ENCODE measurements around the gene CELF4. TPM values are rescaled to one million over a fixed set of nuclear protein-coding genes. Genes with fewer than 3 reads are reported as not detected.
A peak's percentile ranks its signal among the peaks of the same experiment; 100 is the strongest.

CELF4 gene
- polyA plus RNA-seq, 1 donor (not counting 4 experiments of a cell fraction or from before 2014, with no cell fraction given), result not detected

- Histone ChIP-seq H3K9me1 (ENCODE audit: control insufficient read depth, extremely low read depth, insufficient read depth, low read length) (no peaks in the 10 kb centered on the region), H3K4me2 (ENCODE audit: control insufficient read depth, extremely low read depth, insufficient read depth, low read depth, low read length) (peak overlapping the region; percentile 39), H3K79me2 (ENCODE audit: control insufficient read depth, insufficient read depth, low read length) (no peaks in the 10 kb centered on the region), H3K4me3 (ENCODE audit: control insufficient read depth in 2 of 3, extremely low read depth in 1 of 3, insufficient read depth in 2 of 3, low read depth in 1 of 3, low read length in 3 of 3) (no peak overlapping the region), H2AFZ (ENCODE audit: control insufficient read depth, low read length) (no peak overlapping the region), H3K4me1 (ENCODE audit: control insufficient read depth, extremely low read depth, insufficient read depth, low read length) (peaks cover 11% of the 10 kb centered on the region), H3K27ac (ENCODE audit: control insufficient read depth, insufficient read depth, low read length) (no peak overlapping the region), H4K20me1 (ENCODE audit: control insufficient read depth, extremely low read depth, insufficient read depth, low read length) (no peaks in the 10 kb centered on the region), H3K36me3 (ENCODE audit: control insufficient read depth in 2 of 2, extremely low read depth in 1 of 2, insufficient read depth in 2 of 2, low read length in 2 of 2) (no peaks in the 10 kb centered on the region), H3K9me3 (ENCODE audit: control insufficient read depth, low read depth, low read length) (no peaks in the 10 kb centered on the region), H3K9ac (ENCODE audit: control insufficient read depth, extremely low read depth, insufficient read depth, low read length) (no peak overlapping the region), H3K27me3 (ENCODE audit: control insufficient read depth, extremely low read depth, insufficient read depth, low read length) (no peaks in the 10 kb centered on the region)
- DNase-seq (ENCODE audit: low read depth, low spot score), result no peak
- TF ChIP-seq CTCF (optimal IDR thresholded peaks at IDR 0.05 in 1 of 3, IDR thresholded peaks at IDR 0.05 in 1 of 3, conservative IDR thresholded peaks at IDR 0.05 in 1 of 3; ENCODE audit: extremely low read depth in 1 of 3, insufficient read depth in 2 of 3, low read length in 3 of 3) (no peak), EZH2 (IDR thresholded peaks at IDR 0.05; ENCODE audit: low read length) (no peak)
- peak; percentile 26 for FAIRE-seq
- dilution Hi-C loops (cut with MboI; ENCODE audit: extremely low pct_ligation_motif_present, low sequenced_read_pairs), result no loop called here
Measured at GRCh38 chr18:37435996-37436395, 129.6 kb downstream of the CELF4 start.

- no peak overlapping the region for H3K9ac ChIP-seq (ENCODE audit: control insufficient read depth, extremely low read depth, insufficient read depth, low read length)
- dilution Hi-C loops (cut with MboI; ENCODE audit: extremely low pct_ligation_motif_present, low sequenced_read_pairs), result no loop called here
- no peak overlapping the region for H3K4me3 ChIP-seq (ENCODE audit: control insufficient read depth in 2 of 3, extremely low read depth in 1 of 3, insufficient read depth in 2 of 3, low read depth in 1 of 3, low read length in 3 of 3)
- H2AFZ ChIP-seq (ENCODE audit: control insufficient read depth, low read length), result no peak overlapping the region
- FAIRE-seq, result peak; percentile 85
- peak overlapping the region; percentile 39 for H3K4me2 ChIP-seq (ENCODE audit: control insufficient read depth, extremely low read depth, insufficient read depth, low read depth, low read length)
- TF ChIP-seq EZH2 (IDR thresholded peaks at IDR 0.05; ENCODE audit: low read length) (no peak), CTCF (optimal IDR thresholded peaks at IDR 0.05 in 1 of 3, IDR thresholded peaks at IDR 0.05 in 1 of 3, conservative IDR thresholded peaks at IDR 0.05 in 1 of 3; ENCODE audit: extremely low read depth in 1 of 3, insufficient read depth in 2 of 3, low read length in 3 of 3) (no peak)
- peaks cover 11% of the 10 kb centered on the region for H3K4me1 ChIP-seq (ENCODE audit: control insufficient read depth, extremely low read depth, insufficient read depth, low read length)
- no peaks in the 10 kb centered on the region for H3K27me3 ChIP-seq (ENCODE audit: control insufficient read depth, extremely low read depth, insufficient read depth, low read length)
- peak; percentile 17 for DNase-seq (ENCODE audit: low read depth, low spot score)
- no peaks in the 10 kb centered on the region for H4K20me1 ChIP-seq (ENCODE audit: control insufficient read depth, extremely low read depth, insufficient read depth, low read length)
- no peaks in the 10 kb centered on the region for H3K36me3 ChIP-seq (ENCODE audit: control insufficient read depth in 2 of 2, extremely low read depth in 1 of 2, insufficient read depth in 2 of 2, low read length in 2 of 2)
- H3K9me3 ChIP-seq (ENCODE audit: control insufficient read depth, low read depth, low read length), result no peaks in the 10 kb centered on the region
- H3K27ac ChIP-seq (ENCODE audit: control insufficient read depth, insufficient read depth, low read length), result no peak overlapping the region
- H3K9me1 ChIP-seq (ENCODE audit: control insufficient read depth, extremely low read depth, insufficient read depth, low read length), result no peaks in the 10 kb centered on the region
- no peaks in the 10 kb centered on the region for H3K79me2 ChIP-seq (ENCODE audit: control insufficient read depth, insufficient read depth, low read length)
Measured at GRCh38 chr18:37435150-37435867, 130.3 kb downstream of the CELF4 start.

Measured in keratinocyte (primary cell).